ENCODE results near the gene TANGO2. TPM values are rescaled to one million over a fixed set of nuclear protein-coding genes. Genes with fewer than 3 reads are reported as not detected.

TANGO2 gene
- total RNA-seq, 1 donor from 2014 or later, result 14.8 TPM

DNA sequence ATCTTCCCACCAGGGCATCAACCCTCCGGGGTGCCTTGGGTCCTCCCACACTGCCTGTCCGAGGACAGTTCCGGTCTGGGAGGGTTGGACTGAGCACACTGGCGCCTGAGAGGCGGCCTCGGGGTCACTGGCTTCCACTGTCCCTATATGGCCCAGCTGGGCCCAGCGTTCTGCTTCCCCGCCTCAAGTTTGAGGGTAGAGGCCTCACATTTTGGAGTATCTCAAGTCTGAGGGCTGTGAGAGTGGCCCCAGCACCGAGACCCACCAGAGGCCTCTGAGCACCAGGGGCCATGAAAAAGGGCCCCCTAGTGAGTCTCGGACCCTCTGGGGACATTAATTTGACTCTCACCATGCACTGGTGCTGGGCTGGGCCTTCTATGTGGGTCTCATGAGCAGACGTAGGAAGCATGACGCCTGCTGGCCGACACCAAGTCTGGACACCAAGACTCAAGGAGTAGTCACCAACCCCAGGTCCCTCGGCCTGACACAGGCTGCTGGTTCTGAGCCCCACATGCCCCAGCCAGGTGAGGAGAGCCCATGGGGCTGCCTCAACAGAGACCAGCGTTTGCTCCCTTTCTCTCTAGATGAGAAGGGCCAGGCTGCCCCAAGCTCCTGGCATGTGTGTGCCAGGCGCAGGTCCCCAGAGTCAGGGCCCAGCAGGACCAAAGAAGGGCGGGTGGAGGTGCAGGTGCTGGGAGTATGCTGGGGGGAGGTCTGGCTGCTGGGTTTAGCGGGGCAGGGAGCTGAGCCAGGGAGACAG is 31.8 kb upstream of the TANGO2 start:
- TF ChIP-seq, protein P1, sequence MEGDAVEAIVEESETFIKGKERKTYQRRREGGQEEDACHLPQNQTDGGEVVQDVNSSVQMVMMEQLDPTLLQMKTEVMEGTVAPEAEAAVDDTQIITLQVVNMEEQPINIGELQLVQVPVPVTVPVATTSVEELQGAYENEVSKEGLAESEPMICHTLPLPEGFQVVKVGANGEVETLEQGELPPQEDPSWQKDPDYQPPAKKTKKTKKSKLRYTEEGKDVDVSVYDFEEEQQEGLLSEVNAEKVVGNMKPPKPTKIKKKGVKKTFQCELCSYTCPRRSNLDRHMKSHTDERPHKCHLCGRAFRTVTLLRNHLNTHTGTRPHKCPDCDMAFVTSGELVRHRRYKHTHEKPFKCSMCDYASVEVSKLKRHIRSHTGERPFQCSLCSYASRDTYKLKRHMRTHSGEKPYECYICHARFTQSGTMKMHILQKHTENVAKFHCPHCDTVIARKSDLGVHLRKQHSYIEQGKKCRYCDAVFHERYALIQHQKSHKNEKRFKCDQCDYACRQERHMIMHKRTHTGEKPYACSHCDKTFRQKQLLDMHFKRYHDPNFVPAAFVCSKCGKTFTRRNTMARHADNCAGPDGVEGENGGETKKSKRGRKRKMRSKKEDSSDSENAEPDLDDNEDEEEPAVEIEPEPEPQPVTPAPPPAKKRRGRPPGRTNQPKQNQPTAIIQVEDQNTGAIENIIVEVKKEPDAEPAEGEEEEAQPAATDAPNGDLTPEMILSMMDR (conservative IDR thresholded peaks at IDR 0.05; ENCODE audit: low read depth, low read length), result no peak
- no peak overlapping the region for H3K4me3 ChIP-seq (ENCODE audit: low read depth, low read length)
- DNase-seq (ENCODE audit: low read depth), result no peak

DNA sequence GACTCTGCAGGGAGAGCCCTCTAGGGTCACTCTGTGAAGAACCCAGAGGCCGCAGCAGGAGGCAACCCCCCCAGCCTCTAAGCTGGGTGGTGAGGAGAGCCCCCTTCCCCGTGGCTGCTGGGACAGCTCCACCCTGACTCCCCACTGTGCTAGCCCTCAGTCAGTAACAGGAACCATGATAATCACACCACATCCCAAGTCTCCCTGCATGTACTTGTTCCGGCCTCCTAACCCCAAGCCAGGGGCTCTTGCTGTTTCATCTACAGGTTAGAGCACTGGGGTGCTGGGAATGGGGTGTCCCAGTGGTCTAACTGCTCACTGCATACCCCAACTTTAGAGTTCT is 31.2 kb upstream of the TANGO2 start:
- TF ChIP-seq, protein P1 (conservative IDR thresholded peaks at IDR 0.05; ENCODE audit: low read depth, low read length), result no peak

DNA sequence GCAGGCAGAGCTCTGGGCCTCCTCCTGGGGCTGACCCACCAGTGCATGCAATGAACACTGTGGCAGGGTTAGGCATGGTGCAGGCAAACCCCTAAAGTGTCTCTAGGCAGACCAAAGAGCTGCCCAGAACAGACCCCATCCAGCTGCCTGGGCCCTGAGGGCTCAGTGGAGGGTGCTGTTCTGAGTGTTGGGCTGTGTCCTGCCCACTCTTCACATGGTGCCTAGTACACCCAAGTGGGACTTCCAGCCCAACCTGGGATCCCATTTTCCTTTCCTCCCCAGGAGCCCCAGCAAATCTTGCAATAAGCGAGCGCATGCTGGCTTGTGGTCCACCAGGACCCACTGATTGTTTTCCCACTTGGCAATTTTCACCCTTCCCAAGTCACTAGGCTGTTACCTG is 30.7 kb upstream of the TANGO2 start:
- no peak overlapping the region for H3K4me3 ChIP-seq (ENCODE audit: low read depth, low read length)
- TF ChIP-seq, protein P1 (conservative IDR thresholded peaks at IDR 0.05; ENCODE audit: low read depth, low read length), result no peak
- no peak for DNase-seq (ENCODE audit: low read depth)

More for the DNA sequence above, 31.2 kb upstream of the TANGO2 start:
- no peak overlapping the region for H3K4me3 ChIP-seq (ENCODE audit: low read depth, low read length)
- DNase-seq (ENCODE audit: low read depth), result no peak

DNA sequence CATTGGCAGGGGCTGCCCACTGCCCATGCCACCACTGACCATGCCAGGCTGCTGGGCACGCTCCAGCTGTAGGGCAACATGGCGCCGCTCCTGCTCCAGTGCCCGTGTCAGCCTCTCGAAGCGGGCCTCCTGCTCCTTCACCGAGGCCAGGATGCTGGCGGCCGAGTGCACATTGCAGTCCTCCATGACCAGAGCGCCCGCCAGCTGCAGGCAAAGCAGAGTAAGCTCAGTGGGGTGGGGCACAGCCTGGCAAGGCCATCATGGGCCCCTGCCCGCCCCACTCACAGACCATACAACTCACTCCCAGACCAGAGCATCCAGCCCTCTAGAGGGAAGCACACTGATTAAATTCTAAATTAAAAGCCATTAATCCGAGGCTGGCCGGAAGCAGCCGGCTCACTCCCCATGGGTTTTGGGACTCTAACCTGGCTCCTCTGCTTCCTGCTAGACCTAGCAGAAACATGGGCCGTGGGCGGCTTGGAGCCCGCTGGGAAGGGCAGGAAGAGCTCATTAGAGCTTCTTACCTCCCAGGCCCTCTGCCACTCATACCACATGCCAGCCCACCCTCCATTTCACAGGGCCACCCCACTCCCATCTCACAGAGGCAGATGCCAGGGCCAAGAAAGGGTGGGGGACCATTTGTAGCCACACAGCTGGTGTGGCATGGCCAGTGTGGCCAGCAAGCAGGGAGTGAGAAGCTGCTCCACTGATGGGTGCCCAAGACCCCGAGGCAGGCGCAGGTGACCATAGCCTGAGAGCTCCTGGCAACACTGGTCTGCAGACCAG is 30.1 kb upstream of the TANGO2 start:
- no peak for DNase-seq (ENCODE audit: low read depth)
- TF ChIP-seq, protein P1 (conservative IDR thresholded peaks at IDR 0.05; ENCODE audit: low read depth, low read length), result no peak
- no peak overlapping the region for H3K4me3 ChIP-seq (ENCODE audit: low read depth, low read length)

DNA sequence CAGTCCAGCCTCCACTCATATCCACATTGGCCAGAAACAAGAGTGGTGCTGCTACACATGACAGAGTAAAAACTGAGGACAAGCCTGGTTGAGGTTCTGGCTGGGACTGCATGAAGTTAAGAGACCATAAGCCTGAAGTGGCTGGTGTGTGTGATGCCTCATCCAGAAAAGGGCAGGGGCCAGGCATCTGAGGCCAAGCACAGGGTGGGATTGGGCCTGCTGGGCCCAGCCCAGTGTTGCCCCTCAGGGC is 29.6 kb upstream of the TANGO2 start:
- no peak overlapping the region for H3K4me3 ChIP-seq (ENCODE audit: low read depth, low read length)
- TF ChIP-seq, protein P1 (conservative IDR thresholded peaks at IDR 0.05; ENCODE audit: low read depth, low read length), result no peak
- DNase-seq (ENCODE audit: low read depth), result no peak

DNA sequence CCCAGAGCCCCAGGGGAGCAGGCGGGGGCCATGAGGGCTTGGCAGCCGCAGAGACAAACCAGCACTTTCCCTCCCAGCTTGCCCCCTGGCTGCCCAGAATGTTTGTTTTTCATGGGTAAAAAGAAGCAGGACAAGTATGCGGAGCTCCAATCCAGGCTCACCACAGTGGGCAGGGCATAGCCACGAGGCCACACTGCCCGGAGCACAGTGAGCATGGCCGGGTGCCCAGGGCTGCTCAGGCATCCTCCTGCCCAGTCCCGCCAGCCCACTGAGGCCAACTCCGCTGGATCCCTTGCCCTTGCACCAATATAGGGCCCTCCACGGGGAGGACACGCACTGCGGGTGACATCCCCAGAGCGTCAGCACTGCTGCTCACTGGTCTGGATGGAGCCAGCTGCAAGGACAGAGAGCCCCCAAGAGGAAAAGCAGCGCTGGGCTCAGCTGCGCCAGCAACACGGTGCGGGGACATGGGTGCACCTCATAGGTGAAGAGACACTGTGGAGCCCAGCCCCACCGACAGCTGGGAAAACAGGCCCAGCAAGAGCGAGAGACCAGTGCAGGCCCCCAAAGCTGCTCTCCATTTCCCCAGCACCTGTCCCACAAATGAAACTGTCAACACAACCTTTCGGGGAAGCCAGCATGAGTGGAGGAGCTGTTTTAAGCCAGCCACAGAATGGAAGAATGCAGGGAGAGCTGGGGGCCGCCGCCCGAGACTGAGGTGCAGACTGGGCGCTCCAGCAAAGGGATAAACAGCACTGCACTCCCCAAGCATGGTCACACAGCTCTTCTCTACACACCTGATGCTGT is 29.1 kb upstream of the TANGO2 start:
- no peak for DNase-seq (ENCODE audit: low read depth)
- TF ChIP-seq, protein P1 (conservative IDR thresholded peaks at IDR 0.05; ENCODE audit: low read depth, low read length), result no peak
- no peak overlapping the region for H3K4me3 ChIP-seq (ENCODE audit: low read depth, low read length)
